PC-3 (cell line): ENCODE data around the gene CFAP20DC.
A peak's percentile ranks its signal among the peaks of the same experiment; 100 is the strongest.

Experiments used
- EZH2 ChIP-seq: fragments of 300-600 bp; sonication (generic); IDR thresholded peaks from one replicate; pipeline ENCODE4 v1.6.1; 2017; ENCODE audit warnings: antibody characterized with exemption, mild to moderate bottlenecking, low read length; ENCODE audit not compliant: unreplicated experiment
- TF ChIP-seq, protein P1 (sequence below): fragments of 300-600 bp; sonication (generic); conservative IDR thresholded peaks from 2 replicates; pipeline ENCODE4 v1.5.1; 2017; ENCODE audit warnings: antibody characterized with exemption, low read depth, mild to moderate bottlenecking, low read length

DNA sequence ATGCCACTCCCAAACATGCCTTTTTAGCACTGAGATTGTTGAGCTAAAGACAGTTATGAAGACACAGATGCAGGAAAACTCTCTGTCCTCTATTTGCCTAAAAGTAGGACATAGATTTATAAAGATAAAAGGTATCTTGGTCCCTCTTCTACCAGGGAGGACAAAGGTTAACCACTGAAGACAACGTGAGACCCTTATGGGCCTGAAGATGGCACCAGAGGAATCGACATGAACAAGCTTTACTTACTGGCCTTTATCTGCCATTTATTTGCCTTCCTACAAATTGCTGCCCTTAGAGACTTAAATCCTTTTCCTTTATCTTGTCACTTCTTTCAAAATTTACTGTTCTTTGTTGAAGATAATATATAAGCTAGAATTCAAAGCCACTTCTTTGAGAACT lies 273.6 kb downstream of the CFAP20DC start:
- no peak for TF ChIP-seq EZH2
- TF ChIP-seq, protein P1, sequence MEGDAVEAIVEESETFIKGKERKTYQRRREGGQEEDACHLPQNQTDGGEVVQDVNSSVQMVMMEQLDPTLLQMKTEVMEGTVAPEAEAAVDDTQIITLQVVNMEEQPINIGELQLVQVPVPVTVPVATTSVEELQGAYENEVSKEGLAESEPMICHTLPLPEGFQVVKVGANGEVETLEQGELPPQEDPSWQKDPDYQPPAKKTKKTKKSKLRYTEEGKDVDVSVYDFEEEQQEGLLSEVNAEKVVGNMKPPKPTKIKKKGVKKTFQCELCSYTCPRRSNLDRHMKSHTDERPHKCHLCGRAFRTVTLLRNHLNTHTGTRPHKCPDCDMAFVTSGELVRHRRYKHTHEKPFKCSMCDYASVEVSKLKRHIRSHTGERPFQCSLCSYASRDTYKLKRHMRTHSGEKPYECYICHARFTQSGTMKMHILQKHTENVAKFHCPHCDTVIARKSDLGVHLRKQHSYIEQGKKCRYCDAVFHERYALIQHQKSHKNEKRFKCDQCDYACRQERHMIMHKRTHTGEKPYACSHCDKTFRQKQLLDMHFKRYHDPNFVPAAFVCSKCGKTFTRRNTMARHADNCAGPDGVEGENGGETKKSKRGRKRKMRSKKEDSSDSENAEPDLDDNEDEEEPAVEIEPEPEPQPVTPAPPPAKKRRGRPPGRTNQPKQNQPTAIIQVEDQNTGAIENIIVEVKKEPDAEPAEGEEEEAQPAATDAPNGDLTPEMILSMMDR = peak; percentile 32; the same call in 1 of the 2 replicates
